RWPE2 (cell line): ENCODE results near the gene NFX1.

Source experiments
- ATAC-seq: fragments of 200-7000 bp; cut with Tn5 transposase; 3 replicates; pipeline ENCODE4 v1.9.1; 2021; ENCODE audit warnings: low read depth
- DNase-seq: peaks from one replicate; pipeline ENCODE4 v3.0.0-alpha.2; 2020; ENCODE audit warnings: low spot score
- H3K27ac ChIP-seq: fragments of 450-650 bp; 2 replicates; pipeline ENCODE4 v1.5.1; 2017; ENCODE audit warnings: mild to moderate bottlenecking; ENCODE audit not compliant: poor library complexity, severe bottlenecking
- H3K27me3 ChIP-seq: fragments of 250-450 bp; sonication (Bioruptor Pico); 2 replicates; pipeline ENCODE4 v1.5.1; 2021; ENCODE audit warnings: mild to moderate bottlenecking, moderate library complexity; ENCODE audit not compliant: insufficient read depth, poor library complexity, severe bottlenecking
- H3K36me3 ChIP-seq: fragments of 250-450 bp; sonication (Bioruptor Pico); 2 replicates; pipeline ENCODE4 v1.5.1; 2020; ENCODE audit warnings: low read depth, mild to moderate bottlenecking, moderate library complexity
- H3K4me1 ChIP-seq: fragments of 250-450 bp; sonication (Bioruptor Pico); 2 replicates; pipeline ENCODE4 v1.5.1; 2021; ENCODE audit warnings: mild to moderate bottlenecking, moderate library complexity; ENCODE audit not compliant: insufficient read depth, poor library complexity, severe bottlenecking
- H3K4me3 ChIP-seq: fragments of 250-450 bp; sonication (Bioruptor Pico); 2 replicates; pipeline ENCODE4 v1.5.1; 2021; ENCODE audit warnings: mild to moderate bottlenecking, moderate library complexity; ENCODE audit not compliant: severe bottlenecking
- H3K9me3 ChIP-seq: fragments of 250-450 bp; sonication (Bioruptor Pico); 2 replicates; pipeline ENCODE4 v1.5.1; 2021; ENCODE audit warnings: mild to moderate bottlenecking, moderate library complexity; ENCODE audit not compliant: severe bottlenecking
- CTCF ChIP-seq: fragments of 450-650 bp; IDR thresholded peaks from one replicate; pipeline ENCODE4 v1.5.1; 2017; ENCODE audit warnings: mild to moderate bottlenecking, moderate library complexity; ENCODE audit not compliant: poor library complexity, severe bottlenecking

The NFX1 gene

GRCh38 chr9:33318225-33318624 is 27.9 kb downstream of the NFX1 start:
- no peaks in the 10 kb centered on the region for H3K27me3 ChIP-seq
- no peaks in the 10 kb centered on the region for H3K9me3 ChIP-seq
- no peak overlapping the region for H3K4me3 ChIP-seq
- H3K36me3 ChIP-seq = peaks cover 68% of the 10 kb centered on the region
- DNase-seq (no peak), ATAC-seq (no peak)
- no peak for TF ChIP-seq CTCF
- H3K4me1 ChIP-seq = peaks cover 28% of the 10 kb centered on the region
- peak overlapping the region; percentile 99 for H3K27ac ChIP-seq

GRCh38 chr9:33318781-33319180 is 28.5 kb downstream of the NFX1 start:
- H3K9me3 ChIP-seq = no peaks in the 10 kb centered on the region
- no peak overlapping the region for H3K4me3 ChIP-seq
- H3K36me3 ChIP-seq = peaks cover 68% of the 10 kb centered on the region
- no peak for ATAC-seq
- H3K27ac ChIP-seq = peak overlapping the region; percentile 99
- peaks cover 28% of the 10 kb centered on the region for H3K4me1 ChIP-seq
- DNase-seq = no peak
- TF ChIP-seq CTCF = no peak
- H3K27me3 ChIP-seq = no peaks in the 10 kb centered on the region

- peak overlapping the region; percentile 99 for H3K27ac ChIP-seq
- ATAC-seq (peak; percentile 71), DNase-seq (no peak)
- H3K36me3 ChIP-seq = peaks cover 71% of the 10 kb centered on the region
- TF ChIP-seq CTCF = no peak
- peaks cover 28% of the 10 kb centered on the region for H3K4me1 ChIP-seq
- no peaks in the 10 kb centered on the region for H3K9me3 ChIP-seq
- no peak overlapping the region for H3K4me3 ChIP-seq
- no peaks in the 10 kb centered on the region for H3K27me3 ChIP-seq
Measured at GRCh38 chr9:33320230-33320567, 29.9 kb downstream of the NFX1 start.

GRCh38 chr9:33320568-33321261 is 30.4 kb downstream of the NFX1 start:
- no peak overlapping the region for H3K4me3 ChIP-seq
- no peak for TF ChIP-seq CTCF
- peak; percentile 88 for ATAC-seq
- peaks cover 77% of the 10 kb centered on the region for H3K36me3 ChIP-seq
- H3K4me1 ChIP-seq = peaks cover 28% of the 10 kb centered on the region
- DNase-seq = no peak
- H3K9me3 ChIP-seq = no peaks in the 10 kb centered on the region
- peak overlapping the region; percentile 99 for H3K27ac ChIP-seq
- H3K27me3 ChIP-seq = no peaks in the 10 kb centered on the region

GRCh38 chr9:33329117-33329563 is 38.8 kb downstream of the NFX1 start:
- TF ChIP-seq CTCF = no peak
- peak overlapping the region; percentile 94 for H3K27ac ChIP-seq
- H3K36me3 ChIP-seq = peaks cover 78% of the 10 kb centered on the region

More at GRCh38 chr9:33329117-33329563, 38.8 kb downstream of the NFX1 start:
- Histone ChIP-seq H3K4me3 (no peak overlapping the region), H3K27me3 (no peaks in the 10 kb centered on the region), H3K9me3 (no peaks in the 10 kb centered on the region), H3K4me1 (peaks cover 19% of the 10 kb centered on the region)
- DNase-seq (peak; percentile 91), ATAC-seq (peak; percentile 95)
